GM12865 (cell line): ENCODE results near the gene MAMDC4.

Source experiments
- DNase-seq: peaks from one replicate; pipeline ENCODE4 v3.0.0; 2010; ENCODE audit warnings: low read depth
- H3K4me3 ChIP-seq: 2 replicates; pipeline ENCODE4 v1.5.1; 2011; ENCODE audit warnings: mild to moderate bottlenecking, low read depth, low read length, control low read depth
- CTCF ChIP-seq: IDR thresholded peaks from 2 replicates; pipeline ENCODE4 v1.5.1; 2011; ENCODE audit warnings: low read length, control low read depth, low read depth, inconsistent platforms; ENCODE audit not compliant: insufficient read depth; ENCODE audit errors: missing control alignments

Gene MAMDC4

DNA sequence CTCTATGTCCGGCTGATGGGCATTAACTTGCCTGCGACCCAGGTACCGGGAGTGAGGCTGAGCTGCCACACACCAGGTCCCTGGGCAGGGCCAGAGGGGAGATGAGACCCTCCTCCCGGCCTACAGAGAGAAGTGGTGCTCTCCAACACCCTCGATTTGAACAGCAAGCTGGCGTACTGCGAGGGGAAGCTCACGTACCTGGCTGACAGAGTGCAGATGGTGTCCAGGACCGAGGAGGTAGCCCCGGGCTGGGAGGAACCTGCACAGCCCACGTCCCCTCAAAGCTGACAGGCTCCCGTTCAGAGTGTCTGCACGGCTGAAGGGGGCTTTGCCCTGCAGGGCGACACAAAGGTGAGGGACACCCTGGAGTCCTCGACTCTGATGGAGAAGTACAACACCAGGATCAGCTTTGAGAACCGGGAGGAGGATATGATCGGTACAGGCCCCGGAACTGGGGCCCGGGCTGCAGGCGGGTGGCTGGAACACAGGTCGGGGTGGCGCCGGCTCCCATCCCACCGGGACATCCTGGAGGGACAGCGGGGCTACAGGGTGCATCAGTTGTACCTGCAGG is 45.4 kb upstream of the MAMDC4 start:
- H3K4me3 ChIP-seq, result peak overlapping the region; percentile 93
- TF ChIP-seq CTCF, result no peak

DNA sequence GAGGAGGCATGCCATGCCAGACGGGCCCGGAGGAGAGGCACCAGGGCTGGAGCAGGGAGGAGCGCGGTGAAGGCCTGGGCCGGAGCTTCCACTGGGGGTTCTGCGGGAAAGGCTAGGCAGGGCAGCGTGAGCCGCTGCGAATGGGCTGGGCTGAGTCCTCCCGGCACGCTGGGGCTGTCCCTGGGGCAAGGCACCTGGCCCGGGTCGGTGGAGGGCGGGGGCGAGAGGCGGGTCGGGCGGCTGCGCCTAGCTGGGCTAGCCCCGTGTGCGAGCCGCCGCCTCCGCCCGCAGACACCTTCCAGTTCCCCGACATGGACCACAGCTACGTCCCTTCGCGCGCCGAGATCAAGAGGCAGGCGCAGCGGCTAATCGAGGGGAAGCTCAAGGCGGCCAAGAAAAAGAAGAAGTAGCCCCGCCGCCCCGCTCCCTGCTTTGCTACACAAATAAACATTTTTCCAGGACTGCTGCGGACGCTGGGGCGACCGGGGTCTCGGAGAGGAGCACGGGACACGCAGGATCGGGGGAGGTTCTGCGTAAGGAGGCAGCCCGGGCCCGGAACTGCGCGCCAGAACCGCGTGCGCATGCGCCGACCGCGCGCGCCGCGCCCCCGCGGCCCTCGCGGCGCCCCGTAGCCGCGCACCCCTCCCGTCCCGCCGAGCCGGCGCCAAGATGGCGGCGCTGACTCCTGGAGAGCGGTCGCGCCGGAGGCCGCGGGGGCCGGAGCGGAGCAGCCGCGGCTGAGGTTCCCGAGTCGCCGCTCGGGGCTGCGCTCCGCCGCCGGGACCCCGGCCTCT is 44.7 kb upstream of the MAMDC4 start, which contains the start of gene RABL6:
RABL6 (plus strand) TSS at position 668 of the 794 bp plus-strand sequence. CDS start 249 bp downstream, outside the sequence.
- no peak for TF ChIP-seq CTCF
- H3K4me3 ChIP-seq, result peak within 1 kb of the TSS; percentile 93
- DNase-seq, result peak; percentile 84

More for the DNA sequence above, 45.4 kb upstream of the MAMDC4 start:
- DNase-seq, result no peak

- no peak for TF ChIP-seq CTCF
- peak overlapping the region; percentile 71 for H3K4me3 ChIP-seq
- DNase-seq, result peak; percentile 48
Measured at GRCh38 chr9:136808075-136808805, 43.9 kb upstream of the MAMDC4 start.

- peak overlapping the region; percentile 71 for H3K4me3 ChIP-seq
- no peak for TF ChIP-seq CTCF
- no peak for DNase-seq
Measured at GRCh38 chr9:136808806-136809158, 43.4 kb upstream of the MAMDC4 start.

DNA sequence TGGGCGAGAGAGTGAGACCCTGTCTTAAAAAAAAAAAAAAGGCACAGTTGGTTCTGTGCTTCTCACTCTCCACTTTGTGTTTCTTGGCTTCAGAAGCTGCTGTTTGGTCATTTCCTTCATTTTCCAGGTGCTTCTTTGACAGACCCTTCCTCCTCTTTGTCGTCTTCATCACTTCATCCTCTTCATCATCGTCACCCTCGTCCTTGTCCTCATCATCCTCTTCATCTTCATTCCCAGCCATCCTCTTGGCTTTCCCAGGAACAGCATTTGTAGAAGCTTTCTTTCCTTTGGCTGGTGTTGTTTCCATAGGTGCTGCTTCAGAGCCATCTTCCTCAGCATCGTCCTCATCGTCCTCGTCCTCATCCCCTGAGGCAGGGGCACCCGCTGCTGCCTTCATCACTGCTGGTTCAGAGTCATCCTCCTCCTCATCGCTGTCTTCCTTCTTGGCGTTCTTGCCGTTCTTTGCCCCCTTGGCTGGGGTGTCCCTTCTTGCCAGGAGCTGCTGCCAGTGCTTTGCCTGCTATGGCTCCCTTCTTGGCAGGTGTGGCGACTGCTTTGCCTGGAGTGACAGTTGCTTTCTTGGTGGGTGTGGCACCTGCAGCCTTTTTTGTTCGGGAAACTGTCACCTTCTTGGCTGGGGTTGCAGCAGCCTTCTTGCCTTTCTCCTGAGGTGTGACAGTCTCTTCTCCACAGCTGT is 37.3 kb upstream of the MAMDC4 start:
- DNase-seq, result no peak
- H3K4me3 ChIP-seq, result no peak overlapping the region
- TF ChIP-seq CTCF, result no peak

DNA sequence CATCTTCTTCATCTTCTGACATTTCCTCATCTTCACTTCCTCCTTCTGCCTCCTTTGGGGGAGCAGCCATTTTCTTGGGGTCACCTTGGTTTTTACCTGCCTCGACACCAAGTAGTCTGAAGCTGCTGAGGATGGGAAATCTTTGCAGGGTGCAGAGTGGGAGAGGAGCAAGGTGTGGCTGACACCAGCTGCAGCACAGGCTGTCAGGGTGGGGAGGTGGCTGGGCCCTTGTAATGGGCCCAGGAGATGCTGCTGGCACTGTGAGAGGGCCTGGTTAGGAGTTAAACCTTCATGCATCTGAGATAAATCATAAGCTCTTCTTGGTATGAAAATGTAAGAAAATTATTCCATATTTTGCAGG is 36.7 kb upstream of the MAMDC4 start:
- H3K4me3 ChIP-seq, result no peak overlapping the region
- TF ChIP-seq CTCF, result no peak
- DNase-seq, result no peak
